Measurements from ENCODE around the gene RASSF7. TPM values are rescaled to one million over a fixed set of nuclear protein-coding genes. Genes with fewer than 3 reads are reported as not detected.

Gene RASSF7
- polyA plus RNA-seq, 1 of the 3 experiments (the other 2 are of a cell fraction), result 19.8 TPM

- WGBS (ENCODE audit: low lambda C conversion rate), result 86% methylated on average over 8 of the region's 23 CpGs
- H3K4me2 ChIP-seq, result no peak overlapping the region
- H3K27me3 ChIP-seq (ENCODE audit: insufficient read depth), result no peaks in the 10 kb centered on the region
- DNase-seq, result no peak
- no peaks in the 10 kb centered on the region for H3K9me3 ChIP-seq
- no peaks in the 10 kb centered on the region for H4K20me1 ChIP-seq (ENCODE audit: insufficient read depth)
- H3K36me3 ChIP-seq (replicated peaks in 1 of 2; ENCODE audit: control insufficient read depth in 1 of 2, insufficient read depth in 2 of 2, low read length in 1 of 2), result no peaks in the 10 kb centered on the region
- H3K4me3 ChIP-seq (ENCODE audit: low read depth in 2 of 2, low read length in 1 of 2), result no peak overlapping the region
- POLR2A ChIA-PET, result no interaction called here
- H3K27ac ChIP-seq (ENCODE audit: low read depth in 2 of 2, low read length in 1 of 2), result no peak overlapping the region
- H3K79me2 ChIP-seq (ENCODE audit: insufficient read depth), result no peaks in the 10 kb centered on the region
- CTCF ChIA-PET, result interaction anchor here (1.0 to 2.0 kb wide), 2 partner anchors 10 to 22 kb away, joined by 3 to 7 read pairs; no protein-coding TSS in a partner anchor
- H3K9me2 ChIP-seq, result no peaks in the 10 kb centered on the region
- H3F3A ChIP-seq (replicated peaks; ENCODE audit: insufficient read depth), result no peaks in the 10 kb centered on the region
- TF ChIP-seq CTCF (IDR thresholded peaks at IDR 0.05) (no peak), SMC3 (IDR thresholded peaks at IDR 0.05; ENCODE audit: low read depth, low read length) (no peak), USF1 (IDR thresholded peaks at IDR 0.05; ENCODE audit: borderline replicate concordance, low read depth) (no peak), USF2 (IDR thresholded peaks at IDR 0.05; ENCODE audit: borderline replicate concordance, low read depth, low read length) (no peak), PBX3 (IDR thresholded peaks at IDR 0.05) (no peak), GABPA (IDR thresholded peaks at IDR 0.05; ENCODE audit: low read depth) (no peak), FOXM1 (IDR thresholded peaks at IDR 0.05; ENCODE audit: low read depth) (no peak), RAD21 (IDR thresholded peaks at IDR 0.05; ENCODE audit: low read length) (no peak), FOSL2 (IDR thresholded peaks at IDR 0.05; ENCODE audit: borderline replicate concordance, low read depth) (no peak), MAX (IDR thresholded peaks at IDR 0.05; ENCODE audit: low read depth) (no peak), ZBTB33 (IDR thresholded peaks at IDR 0.05; ENCODE audit: borderline replicate concordance, low read depth) (no peak), FOXJ3 (CRISPR knock-in tag; IDR thresholded peaks at IDR 0.05) (no peak), CHD2 (IDR thresholded peaks at IDR 0.05; ENCODE audit: low read length, partially characterized antibody) (no peak), IRF3 (IDR thresholded peaks at IDR 0.05; ENCODE audit: low read depth, low read length) (no peak), MEF2A (IDR thresholded peaks at IDR 0.05; ENCODE audit: borderline replicate concordance, low read depth) (no peak), TAF1 (IDR thresholded peaks at IDR 0.05; ENCODE audit: borderline replicate concordance, low read depth, low read length) (no peak)
- no peak overlapping the region for H3K9ac ChIP-seq
- H2AFZ ChIP-seq (ENCODE audit: low read depth), result no peak overlapping the region
- H3K4me1 ChIP-seq (ENCODE audit: control insufficient read depth in 1 of 2, insufficient read depth in 2 of 2, low read depth in 1 of 2, low read length in 1 of 2), result peaks cover 0 to 3% of the 10 kb centered on the region in 2 experiments; a peak in 1 of 4 replicates
Observed at GRCh38 chr11:540583-541432, 20.0 kb upstream of the RASSF7 start.
